Fibroblast of pulmonary artery (primary cell): ENCODE measurements around the gene GRIN3A.

Experiments used
- DNase-seq: peaks from one replicate; pipeline ENCODE4 v3.0.0-alpha.2; 2010; ENCODE audit warnings: low read depth
- H3K4me3 ChIP-seq: replicated peaks from 2 replicates; pipeline ENCODE4 v1.5.1; 2011; ENCODE audit warnings: low read depth, mild to moderate bottlenecking, control low read depth, low read length, moderate library complexity
- TF ChIP-seq, protein P1 (sequence below): IDR thresholded peaks from 2 replicates; pipeline ENCODE4 v1.5.1; 2011; ENCODE audit warnings: mild to moderate bottlenecking, control low read depth, low read length, inconsistent platforms; ENCODE audit errors: missing control alignments

The GRIN3A gene

DNA sequence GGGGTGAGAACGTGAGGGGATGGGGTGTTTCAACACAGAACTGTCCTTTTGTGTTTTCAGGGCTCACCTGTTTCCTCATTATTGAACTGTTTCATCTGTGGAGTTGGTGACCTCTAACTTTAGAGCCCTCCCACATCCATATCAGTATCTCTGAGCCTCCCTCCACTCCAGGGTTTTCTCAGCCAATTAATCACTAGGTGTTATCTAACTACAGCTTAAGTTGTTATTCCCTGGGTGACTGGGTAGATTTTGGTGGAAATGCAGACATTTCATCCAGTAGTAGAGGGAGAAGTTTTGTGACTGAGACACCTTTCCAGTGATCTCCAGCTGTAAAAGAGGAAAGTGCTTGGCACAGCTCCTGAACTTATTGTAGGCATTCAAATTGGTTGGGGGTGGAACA, 167.3 kb downstream of the GRIN3A start:
- TF ChIP-seq, protein P1, sequence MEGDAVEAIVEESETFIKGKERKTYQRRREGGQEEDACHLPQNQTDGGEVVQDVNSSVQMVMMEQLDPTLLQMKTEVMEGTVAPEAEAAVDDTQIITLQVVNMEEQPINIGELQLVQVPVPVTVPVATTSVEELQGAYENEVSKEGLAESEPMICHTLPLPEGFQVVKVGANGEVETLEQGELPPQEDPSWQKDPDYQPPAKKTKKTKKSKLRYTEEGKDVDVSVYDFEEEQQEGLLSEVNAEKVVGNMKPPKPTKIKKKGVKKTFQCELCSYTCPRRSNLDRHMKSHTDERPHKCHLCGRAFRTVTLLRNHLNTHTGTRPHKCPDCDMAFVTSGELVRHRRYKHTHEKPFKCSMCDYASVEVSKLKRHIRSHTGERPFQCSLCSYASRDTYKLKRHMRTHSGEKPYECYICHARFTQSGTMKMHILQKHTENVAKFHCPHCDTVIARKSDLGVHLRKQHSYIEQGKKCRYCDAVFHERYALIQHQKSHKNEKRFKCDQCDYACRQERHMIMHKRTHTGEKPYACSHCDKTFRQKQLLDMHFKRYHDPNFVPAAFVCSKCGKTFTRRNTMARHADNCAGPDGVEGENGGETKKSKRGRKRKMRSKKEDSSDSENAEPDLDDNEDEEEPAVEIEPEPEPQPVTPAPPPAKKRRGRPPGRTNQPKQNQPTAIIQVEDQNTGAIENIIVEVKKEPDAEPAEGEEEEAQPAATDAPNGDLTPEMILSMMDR: no peak
- DNase-seq: no peak
- no peak overlapping the region for H3K4me3 ChIP-seq

DNA sequence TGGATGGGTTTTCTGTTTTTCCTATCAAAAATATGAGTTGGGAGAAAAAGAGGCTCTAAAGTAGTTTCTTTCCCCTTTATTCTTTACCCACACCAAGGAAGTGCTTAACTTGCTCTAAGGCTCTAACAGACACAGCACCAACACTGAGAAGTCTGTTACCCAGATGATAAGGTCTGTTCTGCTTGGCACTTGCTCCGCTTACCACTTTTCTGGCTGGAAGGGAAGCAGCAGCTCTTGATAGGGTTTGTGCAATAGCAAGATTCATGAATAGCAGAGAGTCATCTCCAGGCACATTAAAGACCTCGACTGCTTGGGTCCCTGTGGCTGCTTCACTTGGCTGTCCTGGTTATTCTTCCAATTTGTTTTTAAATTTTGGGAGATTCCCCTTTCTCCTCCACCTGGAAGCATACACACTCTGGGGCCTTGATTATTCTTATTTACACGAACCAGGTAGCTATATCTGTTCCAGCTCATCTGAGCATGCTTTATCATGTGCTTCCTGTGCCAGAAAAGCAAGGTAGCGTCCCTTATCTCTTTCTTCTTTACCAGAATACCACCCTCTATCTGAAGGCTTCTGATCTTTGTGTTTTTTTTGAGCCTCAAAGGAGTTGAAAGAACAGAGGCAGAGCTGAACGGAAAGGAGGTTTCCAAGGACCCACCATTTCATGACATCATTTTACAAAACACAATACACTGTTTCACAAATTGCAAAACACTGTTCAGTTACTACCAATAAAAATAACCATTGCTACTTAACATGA, 168.5 kb downstream of the GRIN3A start:
- TF ChIP-seq, protein P1: no peak
- no peak overlapping the region for H3K4me3 ChIP-seq
- peak; percentile 1 for DNase-seq

GRCh38 chr9:101567725-101568350, 170.6 kb downstream of the GRIN3A start:
- no peak for DNase-seq
- no peak overlapping the region for H3K4me3 ChIP-seq
- TF ChIP-seq, protein P1: no peak

DNA sequence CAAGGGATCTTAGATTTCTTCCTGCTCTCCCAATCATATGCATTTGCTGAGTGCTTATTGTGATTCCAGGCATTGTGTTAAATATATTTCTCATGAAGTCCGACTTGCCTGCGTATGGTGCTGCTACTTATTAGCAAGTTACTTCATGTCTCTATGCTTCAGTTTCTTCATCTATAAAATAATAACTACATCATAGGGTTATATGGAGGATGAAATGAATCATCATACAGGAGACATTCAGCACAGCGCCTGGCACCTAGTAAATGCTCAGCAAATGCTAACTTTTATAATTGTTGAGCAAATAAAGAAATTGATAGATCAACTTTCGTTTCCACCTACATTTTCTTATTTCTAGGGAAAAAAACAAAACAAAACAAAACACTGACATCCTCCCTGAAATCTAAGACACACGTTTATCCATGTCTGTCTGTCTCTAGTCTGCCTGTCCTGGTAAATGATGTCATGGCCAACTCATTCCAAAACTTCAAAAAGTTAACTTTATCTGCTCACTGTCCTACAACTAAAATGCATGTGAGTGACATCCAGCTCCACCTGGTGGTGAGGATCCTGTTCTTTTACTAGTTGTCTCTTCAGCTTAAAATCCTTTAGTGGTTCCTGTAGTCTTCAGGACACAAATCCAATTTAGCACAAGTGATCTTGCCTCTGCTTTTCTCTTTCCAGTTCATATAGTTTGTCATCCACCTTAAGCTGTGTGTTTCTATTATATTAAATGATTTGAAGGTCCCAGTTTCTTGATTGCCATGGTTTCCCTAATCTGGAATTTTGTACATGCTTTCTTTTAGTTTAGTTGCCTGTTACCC, 171.3 kb downstream of the GRIN3A start:
- DNase-seq: peak; percentile 52
- H3K4me3 ChIP-seq: no peak overlapping the region
- TF ChIP-seq, protein P1: peak; percentile 57

- no peak for DNase-seq
- TF ChIP-seq, protein P1: no peak
- no peak overlapping the region for H3K4me3 ChIP-seq
Observed at GRCh38 chr9:101564252-101564651, 174.2 kb downstream of the GRIN3A start.

GRCh38 chr9:101562966-101563365, 175.5 kb downstream of the GRIN3A start:
- H3K4me3 ChIP-seq: no peak overlapping the region
- no peak for DNase-seq
- TF ChIP-seq, protein P1: no peak
